ENCODE measurements around the gene KRT6A.
"Not testable (repeated sequence)": the region's sequence is repeated elsewhere in the genome, so short reads cannot be mapped to it uniquely, and the experiment has no call there.

The KRT6A gene

DNA sequence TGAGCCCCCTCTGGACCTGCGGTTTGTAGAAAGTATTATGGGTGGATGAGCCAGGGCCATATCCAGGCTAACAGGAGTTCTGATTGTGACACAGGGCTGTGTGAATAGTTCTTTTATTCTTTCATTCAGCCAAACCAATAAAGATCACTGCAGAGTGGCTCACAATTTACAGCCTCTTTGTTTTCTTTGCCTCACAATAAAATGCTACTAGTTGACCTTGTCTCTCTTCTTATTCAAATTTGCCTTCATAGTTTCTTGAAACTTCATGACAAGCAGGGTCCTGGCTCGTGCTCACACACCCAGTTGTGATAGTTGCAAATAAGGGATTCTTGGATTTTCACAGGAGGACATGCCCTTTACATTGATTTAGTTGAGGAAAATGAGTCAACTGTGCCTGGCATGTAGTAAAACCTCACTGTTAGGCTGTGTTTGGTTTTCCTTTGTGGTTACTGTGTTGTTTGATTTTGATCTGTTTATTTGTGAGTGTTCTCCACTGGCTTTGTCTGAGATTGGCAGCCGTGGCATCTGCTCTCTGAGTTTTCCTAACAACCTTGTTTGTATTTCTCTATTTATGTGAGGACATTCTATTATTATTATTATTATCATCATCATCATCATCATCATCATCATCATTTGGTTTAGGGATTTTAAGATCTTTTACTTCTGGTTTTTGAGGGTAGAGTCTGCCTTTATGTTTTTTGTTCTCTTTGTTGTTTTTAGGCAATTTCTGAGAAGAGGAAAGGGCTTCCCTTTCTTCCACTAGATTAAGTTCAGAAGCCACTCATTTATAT is 38.5 kb downstream of the KRT6A start:
- no peak for DNase-seq

DNA sequence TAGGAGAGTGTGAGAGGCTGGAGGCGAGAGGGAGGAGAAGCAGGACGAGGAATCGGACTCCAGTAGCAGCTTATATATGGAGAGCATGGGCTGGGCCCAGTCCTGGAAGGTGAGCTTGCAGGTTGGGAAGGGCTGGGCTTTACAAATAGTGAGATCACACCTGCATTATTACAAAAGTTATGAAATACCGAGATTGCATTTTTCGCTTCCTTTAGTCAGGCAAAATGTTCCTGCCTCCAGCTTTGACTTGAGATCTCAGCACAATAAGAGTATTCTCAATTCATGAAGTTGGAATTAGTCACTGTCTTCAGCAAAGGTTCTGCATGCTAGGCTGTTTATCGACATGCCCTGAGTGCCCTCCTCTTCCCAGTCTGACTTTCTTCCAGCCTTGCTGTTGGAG is 41.0 kb downstream of the KRT6A start, which contains the start of gene KRT6B:
KRT6B (minus strand) TSS at position 46 of the 400 bp plus-strand sequence. CDS start 68 bp downstream, outside the sequence.
- no peak for DNase-seq

GRCh38 chr12:52448228-52448627 is 44.8 kb downstream of the KRT6A start:
- DNase-seq = no peak

- DNase-seq = not testable (repeated sequence)
Observed at GRCh38 chr12:52447196-52447595, 45.9 kb downstream of the KRT6A start.

DNA sequence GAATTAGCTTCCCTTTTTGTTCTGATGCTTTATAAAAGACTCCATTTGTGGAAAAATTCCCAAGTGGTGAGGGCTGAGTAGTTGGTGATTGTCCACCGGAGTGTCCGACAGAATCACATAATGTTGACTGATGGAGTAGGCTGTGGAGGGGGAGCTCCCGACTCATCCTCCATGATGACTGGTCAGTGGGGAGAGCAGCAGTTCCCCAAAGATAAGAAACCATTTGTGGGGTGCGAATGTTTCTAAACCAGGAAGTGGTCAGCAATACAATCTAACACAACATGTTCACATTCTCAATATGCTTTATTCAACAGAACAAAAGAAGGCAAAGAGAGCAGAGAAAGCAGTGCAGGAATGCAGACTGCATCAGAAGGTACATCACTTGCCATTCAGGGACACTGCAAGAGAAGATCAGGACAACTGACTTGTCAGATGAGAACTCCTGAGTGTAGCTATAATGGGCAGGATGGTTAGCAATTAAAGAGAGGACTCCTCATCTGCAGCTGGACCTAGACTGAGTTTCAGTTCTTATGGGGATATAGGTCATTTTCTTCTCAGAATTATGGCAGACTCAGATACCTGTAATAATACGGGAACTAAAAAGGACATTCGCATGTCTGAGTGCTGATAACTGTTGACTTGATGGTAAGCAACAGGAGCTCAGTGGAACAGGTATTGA is 46.6 kb downstream of the KRT6A start:
- no peak for DNase-seq

GRCh38 chr12:52445876-52446275 is 47.2 kb downstream of the KRT6A start:
- DNase-seq = no peak

DNA sequence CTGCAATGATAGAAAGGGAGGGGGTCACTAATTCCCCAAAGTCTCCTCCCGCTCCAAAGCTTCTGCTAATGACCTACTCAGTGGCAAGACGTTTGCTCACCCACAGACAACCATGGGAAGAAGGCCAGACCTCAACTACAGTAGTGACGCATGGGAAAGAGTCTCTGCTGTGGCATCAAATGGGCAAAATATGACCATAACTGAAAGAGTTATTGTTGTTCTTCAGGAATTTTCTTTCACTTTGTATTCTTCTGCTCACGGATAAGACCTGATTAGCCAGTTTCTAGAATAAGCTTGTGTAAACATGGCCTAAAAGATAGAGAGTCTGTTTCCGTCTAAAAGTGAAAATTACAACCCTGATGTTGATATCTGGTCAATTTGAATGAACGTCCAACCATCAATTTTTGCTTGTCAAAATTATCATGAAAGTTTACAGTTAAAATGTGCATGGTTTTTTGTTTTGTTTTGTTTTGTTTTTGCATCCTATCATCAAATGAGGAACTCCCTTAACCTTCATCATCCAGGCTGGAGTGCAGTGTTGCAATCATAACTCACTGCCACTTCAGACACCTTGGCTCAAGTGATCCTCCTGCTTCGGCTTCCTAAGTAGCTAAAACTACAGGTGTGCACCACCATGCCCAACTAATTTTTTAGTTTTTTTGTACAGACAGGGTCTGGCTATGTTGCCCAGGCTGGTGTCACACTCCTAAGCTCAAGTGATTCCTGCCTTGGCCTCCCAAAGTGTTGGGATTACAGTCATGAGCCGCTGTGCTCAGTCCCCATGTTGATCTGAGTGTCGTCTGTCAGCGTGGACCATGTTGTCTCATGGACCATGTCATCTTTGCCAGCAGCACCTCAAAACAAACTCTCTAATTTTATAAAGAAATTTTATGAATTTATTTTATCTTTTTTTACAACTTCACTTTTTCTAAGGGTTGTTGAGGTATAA is 48.1 kb downstream of the KRT6A start:
- no peak for DNase-seq

DNA sequence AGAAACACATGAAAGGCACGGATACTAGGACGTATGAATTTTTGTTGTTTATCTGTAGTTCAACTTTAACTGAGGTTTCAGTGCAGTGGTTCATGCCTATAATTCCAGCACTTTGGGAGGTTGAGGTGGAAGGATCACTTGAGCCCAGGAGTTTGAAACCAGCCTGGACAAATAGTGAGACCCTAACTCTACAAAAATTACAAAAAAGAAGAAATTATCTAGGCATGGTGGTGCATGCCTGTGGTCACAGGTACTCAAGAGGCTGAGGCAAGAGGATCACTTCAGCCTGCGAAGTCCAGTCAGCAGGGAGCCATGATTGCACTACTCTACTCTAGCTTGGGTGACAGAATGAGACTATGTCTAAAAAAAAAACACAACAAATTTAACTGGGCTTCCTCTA is 49.1 kb downstream of the KRT6A start:
- DNase-seq = no peak

DNA sequence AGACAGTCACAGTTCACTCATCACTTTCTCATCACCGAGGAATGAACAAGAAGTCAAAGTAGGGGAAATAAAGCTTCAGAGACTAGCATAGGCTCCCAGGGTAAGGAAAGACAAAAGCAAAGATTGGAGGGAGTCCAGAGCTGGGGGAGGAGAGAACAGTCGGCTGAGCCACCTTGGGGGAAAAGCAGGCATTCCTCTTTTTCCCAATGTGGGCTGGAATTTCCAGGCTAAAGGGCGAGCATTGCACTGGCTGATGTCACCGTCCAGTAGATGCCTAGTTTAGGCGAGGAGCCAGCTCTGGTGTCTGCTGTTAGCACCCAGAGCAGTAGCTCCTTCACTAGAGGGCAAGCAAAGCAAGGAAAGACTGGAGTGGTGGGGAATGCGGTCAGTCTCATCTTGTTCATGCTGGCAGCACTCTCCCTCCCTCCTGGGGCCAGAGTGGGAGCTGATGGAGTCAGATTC is 50.4 kb downstream of the KRT6A start:
- DNase-seq = no peak

DNA sequence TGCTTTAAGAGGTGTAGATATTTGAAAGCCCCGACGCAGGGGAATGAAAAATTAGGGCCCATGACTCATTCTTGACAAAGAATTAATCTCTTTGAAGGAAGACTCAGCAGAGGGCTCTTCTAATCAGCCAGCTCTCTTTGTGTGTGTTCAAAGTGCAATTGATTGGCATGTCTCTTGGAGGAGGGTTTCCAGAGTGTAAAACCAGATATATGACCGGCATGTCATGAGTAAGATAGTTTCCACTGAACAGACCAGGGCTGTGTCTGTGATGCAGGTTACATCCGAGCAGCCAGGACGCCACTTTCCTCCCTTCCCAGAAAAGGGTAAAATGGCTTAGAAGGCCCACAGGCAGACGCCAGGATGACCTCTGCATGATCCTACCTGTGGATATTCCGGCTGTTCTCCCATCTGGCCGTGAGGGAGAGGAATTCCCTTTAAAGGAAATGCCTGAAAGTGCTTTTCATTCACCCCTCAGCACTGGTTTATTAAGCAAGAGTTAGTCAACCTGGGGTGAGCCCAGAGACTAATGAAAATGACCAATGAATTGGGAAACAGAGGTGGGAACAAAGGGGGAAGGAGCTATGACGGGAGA is 51.6 kb downstream of the KRT6A start:
- DNase-seq = no peak

- no peak for DNase-seq
Observed at GRCh38 chr12:52440821-52441319, 52.2 kb downstream of the KRT6A start.

DNA sequence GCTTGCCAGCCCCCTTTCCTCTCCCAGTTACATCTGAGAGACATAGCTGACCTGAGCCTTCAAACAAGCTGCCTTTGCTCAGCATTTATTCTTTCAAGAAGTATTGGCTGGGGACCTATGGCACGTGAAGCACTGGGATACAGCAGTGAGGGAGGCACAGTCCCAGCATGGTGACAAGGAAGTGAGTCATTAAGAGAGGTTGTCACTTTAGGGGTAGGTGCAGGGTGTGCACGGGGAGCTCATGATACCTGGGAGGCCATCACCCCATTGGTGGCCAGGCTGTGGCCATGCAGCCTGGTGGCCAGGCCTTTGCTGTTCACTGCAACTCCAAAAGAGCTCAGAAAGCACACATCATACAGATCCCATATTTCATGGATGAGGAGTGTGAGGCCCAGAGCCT is 53.2 kb downstream of the KRT6A start:
- DNase-seq = no peak

DNA sequence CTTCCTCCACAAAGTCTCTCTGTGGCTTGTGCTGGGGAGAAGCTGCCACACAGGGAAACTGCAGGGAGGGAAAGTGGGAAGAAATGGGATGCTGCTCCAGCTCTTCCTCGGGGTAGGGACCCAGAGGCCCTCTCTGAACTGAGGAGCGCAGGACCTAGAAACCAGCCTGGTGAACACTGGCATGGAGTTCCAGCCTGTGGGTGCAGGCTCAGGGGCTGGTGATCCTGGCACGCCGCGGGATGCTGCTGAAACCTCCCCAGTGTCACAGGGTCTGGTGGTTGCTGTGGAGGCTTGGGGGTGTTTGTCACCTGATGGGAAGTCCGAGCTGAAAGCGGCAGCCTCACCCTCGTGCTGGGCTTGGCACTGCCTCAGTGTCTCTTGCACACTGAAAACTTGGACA is 53.6 kb downstream of the KRT6A start:
- no peak for DNase-seq

- DNase-seq = no peak
Observed at GRCh38 chr12:52438305-52439301, 54.5 kb downstream of the KRT6A start.

DNA sequence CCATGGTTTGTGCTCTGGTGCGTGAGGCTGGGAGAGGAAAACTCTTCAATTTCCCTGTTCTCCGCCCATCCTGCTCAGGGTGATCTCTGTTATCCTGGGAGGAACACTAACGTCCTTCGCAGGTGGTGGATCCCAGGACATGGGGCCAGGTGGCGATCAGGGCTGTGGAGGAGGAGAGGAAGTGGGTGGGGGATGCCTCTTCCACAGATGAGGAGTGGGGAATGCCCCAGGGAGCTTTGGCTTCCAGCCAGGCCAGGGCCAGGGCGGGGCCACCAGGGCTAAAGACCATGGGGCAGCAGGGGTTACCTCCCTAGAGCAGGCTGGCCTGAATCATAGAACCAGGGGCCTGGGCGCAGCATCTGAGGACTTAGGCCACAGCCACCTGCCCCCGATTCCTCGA is 55.5 kb downstream of the KRT6A start:
- no peak for DNase-seq
